Measurements from ENCODE around the gene JMJD8. TPM values are rescaled to one million over a fixed set of nuclear protein-coding genes. Genes with fewer than 3 reads are reported as not detected.
"Not testable (repeated sequence)": the region's sequence is repeated elsewhere in the genome, so short reads cannot be mapped to it uniquely, and the experiment has no call there.

JMJD8 gene
- polyA plus RNA-seq, 1 donor = 33.9 TPM

- no peak for DNase-seq
These were observed 37.8 kb upstream of the JMJD8 start for GRCh38 chr16:721765-722540.

- peak; percentile 81 for DNase-seq
These were observed 37.0 kb upstream of the JMJD8 start, which contains the start of gene ANTKMT for GRCh38 chr16:720990-721764. ANTKMT (plus strand) TSS chr16:721146; CDS start chr16:721275, 129 bp downstream.

GRCh38 chr16:720447-720989 is 36.4 kb upstream of the JMJD8 start:
- DNase-seq = peak; percentile 74

GRCh38 chr16:719815-720446 is 35.8 kb upstream of the JMJD8 start:
- no peak for DNase-seq

- no peak for DNase-seq
These were observed 34.8 kb upstream of the JMJD8 start for GRCh38 chr16:718922-719321.

- no peak for DNase-seq
These were observed 34.3 kb upstream of the JMJD8 start for GRCh38 chr16:718389-718788.

GRCh38 chr16:717450-718245 is 33.5 kb upstream of the JMJD8 start:
- no peak for DNase-seq

- no peak for DNase-seq
These were observed 32.7 kb upstream of the JMJD8 start for GRCh38 chr16:716768-717325.

GRCh38 chr16:716200-716568 is 32.0 kb upstream of the JMJD8 start:
- DNase-seq = no peak

GRCh38 chr16:715477-716199 is 31.5 kb upstream of the JMJD8 start:
- no peak for DNase-seq

- peak; percentile 94 for DNase-seq
These were observed 30.7 kb upstream of the JMJD8 start, which contains the start of gene METRN for GRCh38 chr16:714558-715476. METRN (plus strand) TSS chr16:715118; CDS start chr16:715290, 172 bp downstream.

- no peak for DNase-seq
These were observed 29.9 kb upstream of the JMJD8 start for GRCh38 chr16:714079-714478.

- not testable (repeated sequence) for DNase-seq
These were observed 28.7 kb upstream of the JMJD8 start for GRCh38 chr16:712740-713250.

GRCh38 chr16:711548-712320 is 27.6 kb upstream of the JMJD8 start:
- DNase-seq = peak; percentile 79

- no peak for DNase-seq
These were observed 26.9 kb upstream of the JMJD8 start for GRCh38 chr16:711084-711483.

GRCh38 chr16:710500-711075 is 26.5 kb upstream of the JMJD8 start:
- DNase-seq = no peak

- no peak for DNase-seq
These were observed 25.7 kb upstream of the JMJD8 start for GRCh38 chr16:709566-710499.
